GM18951 (cell line): ENCODE data around the gene PTPRN2.

Source experiments
- POLR2A ChIP-seq: IDR thresholded peaks from 4 replicates; pipeline ENCODE4 v1.6.1; 2011; ENCODE audit warnings: mild to moderate bottlenecking; ENCODE audit not compliant: insufficient read length, insufficient read depth; ENCODE audit errors: extremely low read depth
- in situ Hi-C: fragments of 300-500 bp; cut with MboI; formaldehyde crosslinking; loops from one replicate; pipeline ENCODE4 v1.12.0; 2022; ENCODE audit warnings: low sequenced_read_pairs, mixed read lengths, inconsistent platforms; ENCODE audit not compliant: unreplicated experiment

Gene PTPRN2

DNA sequence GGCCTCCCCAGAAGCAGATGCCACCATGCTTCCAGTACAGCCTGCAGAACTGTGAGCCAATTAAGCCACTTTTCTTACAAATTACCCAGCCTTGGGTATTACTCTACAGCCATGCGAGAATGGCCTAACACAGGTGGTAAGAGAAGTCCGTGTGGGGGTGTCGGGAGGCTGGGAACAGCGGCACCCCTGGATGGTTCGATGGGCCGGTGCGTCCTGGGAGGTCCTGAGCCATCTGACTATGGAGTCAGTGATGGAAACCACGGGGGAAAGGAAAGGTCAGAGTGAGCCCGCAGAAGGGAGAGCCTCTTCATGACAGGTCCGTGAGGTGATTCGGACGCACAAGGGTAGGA, 2.5 kb upstream of the PTPRN2 start:
- TF ChIP-seq POLR2A: no peak
- in situ Hi-C loops: no loop called here

- TF ChIP-seq POLR2A: no peak
- in situ Hi-C loops: no loop called here
Observed at GRCh38 chr7:158589653-158590052, 2.0 kb upstream of the PTPRN2 start.

DNA sequence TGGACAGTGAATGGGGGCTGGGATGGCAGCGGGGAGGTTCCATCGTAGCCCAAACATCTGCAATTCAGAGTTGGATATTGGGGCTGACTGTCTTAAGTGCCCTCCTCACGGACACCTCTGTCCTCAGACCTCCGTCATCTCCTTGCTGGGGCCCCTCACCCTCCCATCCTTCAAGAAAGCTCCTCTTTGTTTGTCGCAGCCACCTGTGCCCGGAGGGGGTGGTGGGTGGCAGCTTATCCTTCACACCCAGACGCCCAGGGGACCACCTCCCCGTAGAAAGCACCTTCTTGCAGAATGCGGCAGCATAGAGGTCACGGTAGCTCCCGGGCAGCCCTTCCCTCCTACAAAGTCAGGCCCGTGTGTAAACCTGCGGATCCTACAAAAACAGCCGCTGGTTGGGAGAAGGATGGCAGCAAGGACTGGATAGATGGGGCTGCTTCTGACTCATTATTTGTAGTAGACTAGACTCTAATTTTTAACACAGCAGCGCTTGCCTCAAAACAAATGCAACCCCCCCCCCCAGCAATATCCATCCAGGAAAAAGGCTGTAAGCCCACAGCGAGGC, 1.3 kb upstream of the PTPRN2 start:
- in situ Hi-C loops: no loop called here
- TF ChIP-seq POLR2A: no peak

DNA sequence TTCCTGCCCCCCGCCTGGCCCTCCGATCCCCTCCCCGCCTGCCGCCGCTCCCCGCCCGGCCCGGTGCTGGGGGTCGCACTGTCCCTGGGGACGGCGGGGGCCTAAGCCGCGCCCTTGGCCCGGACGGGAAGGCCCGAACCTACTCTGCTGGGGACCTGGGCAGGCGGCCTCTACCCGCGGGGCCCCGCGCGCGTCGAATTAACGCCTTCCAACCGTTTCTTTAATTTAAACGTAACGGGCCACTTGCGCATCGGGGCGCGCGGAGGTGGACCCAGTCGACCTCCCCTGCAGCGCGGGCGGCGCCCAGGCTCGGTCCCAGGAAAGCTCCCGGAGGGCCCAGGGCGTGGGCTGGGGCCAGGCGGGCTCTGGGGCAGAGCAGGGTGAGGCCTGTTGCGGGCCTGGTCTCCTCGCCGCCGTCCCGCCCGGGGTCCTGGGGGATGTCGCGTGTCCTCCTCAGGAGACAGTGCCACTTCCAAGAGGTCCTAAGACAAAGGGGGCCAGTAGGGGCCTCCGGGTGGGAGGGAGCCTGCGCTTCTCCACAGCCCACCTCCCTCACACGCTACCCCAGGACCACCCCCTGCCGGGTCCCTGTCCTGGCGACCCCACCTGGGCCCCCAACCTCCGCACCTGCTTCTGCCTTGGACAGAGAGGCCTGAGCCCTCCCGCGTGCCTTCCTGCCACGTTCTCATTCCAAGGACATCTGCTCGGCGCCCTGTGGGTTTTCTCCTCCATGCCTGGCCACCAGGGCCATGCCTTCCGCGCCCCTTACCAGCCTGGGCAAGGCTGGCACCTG, 658 bp upstream of the PTPRN2 start:
- no peak for TF ChIP-seq POLR2A

DNA sequence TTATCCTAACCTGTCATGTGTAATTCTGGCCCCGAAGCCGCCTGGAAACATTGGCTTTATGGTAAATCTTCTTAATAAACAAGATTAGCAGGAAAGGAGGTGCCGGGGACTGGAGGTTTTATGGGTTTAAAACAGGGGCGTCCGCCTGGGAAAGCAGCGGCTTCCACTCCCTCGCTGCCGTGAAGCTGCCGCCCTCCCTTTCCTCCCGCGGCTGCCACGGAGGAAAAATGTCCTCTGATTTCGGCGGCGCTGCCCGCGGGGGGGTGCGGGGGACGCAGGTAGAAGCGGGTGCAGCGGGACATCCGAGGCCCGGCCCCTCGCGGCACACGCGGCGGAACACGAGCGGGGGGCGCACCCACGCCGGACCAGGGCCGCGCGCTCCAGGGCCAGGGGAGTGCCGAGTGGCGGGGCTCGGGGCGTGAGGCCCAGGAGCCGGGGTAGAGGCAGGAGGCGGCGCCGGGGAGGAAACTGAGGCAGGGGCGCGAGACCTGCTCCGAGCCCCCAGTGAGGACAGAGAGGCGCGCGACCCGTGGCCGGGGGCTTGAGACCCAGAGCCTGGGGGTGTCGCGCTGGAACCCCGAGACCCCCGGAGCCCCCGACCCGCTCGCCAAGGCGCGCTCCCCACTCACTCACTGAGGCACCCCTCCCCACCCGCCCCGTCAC, 993 bp downstream of the PTPRN2 start:
- no peak for TF ChIP-seq POLR2A
- in situ Hi-C loops: no loop called here

More for the DNA sequence above, 658 bp upstream of the PTPRN2 start:
- in situ Hi-C loops: no loop called here

DNA sequence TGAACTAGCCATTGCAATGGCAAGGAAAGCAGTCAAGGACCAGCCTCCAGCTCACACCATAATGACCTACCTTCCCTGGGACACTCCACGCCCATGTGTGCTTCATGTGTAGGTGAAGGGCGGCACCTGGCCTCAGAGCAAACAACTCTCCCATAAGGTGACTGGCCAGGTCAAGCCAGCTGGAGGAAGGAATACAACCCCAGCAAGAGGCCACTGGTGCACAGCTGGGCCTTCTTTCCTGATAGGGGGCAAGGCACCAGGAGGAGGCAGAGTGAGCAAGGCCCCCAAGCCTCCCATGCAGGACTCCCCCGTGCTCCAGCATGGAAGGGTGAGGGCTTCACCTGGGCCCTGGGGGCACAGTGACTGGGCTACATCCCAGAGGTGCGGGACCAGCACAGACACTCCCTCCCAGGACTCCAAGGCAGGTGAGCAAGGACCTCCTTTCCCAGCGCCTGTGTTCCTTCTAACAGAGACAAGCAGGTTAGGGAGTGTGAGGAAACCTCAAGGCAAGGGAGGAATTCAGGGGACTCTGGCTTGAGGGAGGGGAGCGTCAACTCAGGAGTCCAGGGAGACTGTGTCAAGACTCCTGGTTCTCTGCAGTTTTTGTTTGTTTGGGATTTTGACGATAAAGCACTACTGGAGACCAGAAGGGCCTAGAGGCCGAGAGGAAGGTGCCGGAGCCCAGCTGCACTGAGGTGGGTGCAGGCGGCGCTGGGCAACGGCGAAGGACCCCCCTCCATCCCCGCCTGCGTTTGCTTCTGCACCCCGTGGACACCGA, 1.7 kb downstream of the PTPRN2 start:
- TF ChIP-seq POLR2A: no peak
- in situ Hi-C loops: no loop called here

GRCh38 chr7:158584407-158584806, 3.2 kb downstream of the PTPRN2 start:
- TF ChIP-seq POLR2A: no peak
- in situ Hi-C loops: no loop called here

DNA sequence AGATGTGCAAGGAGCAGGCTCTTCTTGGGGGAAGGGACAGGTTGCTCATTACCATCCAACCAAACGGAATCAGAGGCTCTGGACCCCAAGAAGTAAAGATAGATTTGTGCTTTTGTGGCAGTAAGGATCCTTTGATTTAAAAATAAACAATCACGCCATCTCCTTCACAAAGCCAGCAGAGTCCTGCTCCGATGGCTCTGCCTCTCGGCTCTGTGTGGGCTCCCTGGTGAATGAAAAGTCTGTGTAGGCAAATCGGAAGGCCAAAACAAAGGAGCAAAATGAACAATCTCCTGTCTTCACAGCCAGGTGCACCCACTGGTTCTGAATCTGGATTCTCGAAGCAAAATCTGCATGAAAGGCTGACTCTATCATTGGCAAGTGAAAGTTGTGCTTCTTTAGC, 3.8 kb downstream of the PTPRN2 start:
- in situ Hi-C loops: no loop called here
- TF ChIP-seq POLR2A: no peak

DNA sequence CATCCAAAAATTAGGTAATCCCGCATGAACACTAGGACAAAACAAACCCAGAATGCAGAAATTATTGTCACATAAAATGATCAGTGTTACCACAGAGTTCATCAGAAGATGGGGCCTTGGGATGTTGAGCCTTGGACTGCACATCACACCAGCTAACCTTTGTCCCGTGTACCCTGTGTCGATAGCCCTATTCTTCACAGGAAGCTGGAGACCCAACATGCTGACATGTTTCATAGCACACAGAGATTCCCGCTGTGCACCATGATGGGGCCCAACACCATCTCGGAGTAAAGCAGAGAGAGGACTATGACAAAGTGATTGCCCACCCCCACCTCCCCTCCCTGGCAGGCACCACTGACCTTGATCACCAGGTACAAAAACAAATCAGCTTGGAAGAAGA, 4.5 kb downstream of the PTPRN2 start:
- no peak for TF ChIP-seq POLR2A
- in situ Hi-C loops: no loop called here

DNA sequence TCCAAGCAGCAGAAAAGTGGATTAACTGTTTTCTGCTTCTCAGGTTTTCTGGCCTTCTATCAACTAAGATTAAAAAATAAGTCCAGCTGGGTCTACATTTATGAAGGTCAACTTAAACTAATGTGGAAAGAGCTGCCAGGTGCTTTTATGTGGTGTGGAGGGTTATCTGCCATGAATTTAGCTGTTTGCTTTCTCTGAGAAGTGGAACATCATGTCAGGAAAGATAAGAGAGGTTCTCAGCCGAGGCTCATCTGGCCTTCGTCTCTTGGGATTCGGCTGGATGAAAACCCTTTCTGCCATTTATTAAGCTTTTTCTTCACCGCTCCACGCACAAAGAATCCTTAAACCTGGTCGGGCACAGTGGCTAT, 5.5 kb downstream of the PTPRN2 start:
- in situ Hi-C loops: no loop called here
- TF ChIP-seq POLR2A: no peak

GRCh38 chr7:158581440-158582088, 6.1 kb downstream of the PTPRN2 start:
- no peak for TF ChIP-seq POLR2A
- in situ Hi-C loops: no loop called here

GRCh38 chr7:158579662-158580646, 7.7 kb downstream of the PTPRN2 start:
- in situ Hi-C loops: no loop called here
- TF ChIP-seq POLR2A: no peak

DNA sequence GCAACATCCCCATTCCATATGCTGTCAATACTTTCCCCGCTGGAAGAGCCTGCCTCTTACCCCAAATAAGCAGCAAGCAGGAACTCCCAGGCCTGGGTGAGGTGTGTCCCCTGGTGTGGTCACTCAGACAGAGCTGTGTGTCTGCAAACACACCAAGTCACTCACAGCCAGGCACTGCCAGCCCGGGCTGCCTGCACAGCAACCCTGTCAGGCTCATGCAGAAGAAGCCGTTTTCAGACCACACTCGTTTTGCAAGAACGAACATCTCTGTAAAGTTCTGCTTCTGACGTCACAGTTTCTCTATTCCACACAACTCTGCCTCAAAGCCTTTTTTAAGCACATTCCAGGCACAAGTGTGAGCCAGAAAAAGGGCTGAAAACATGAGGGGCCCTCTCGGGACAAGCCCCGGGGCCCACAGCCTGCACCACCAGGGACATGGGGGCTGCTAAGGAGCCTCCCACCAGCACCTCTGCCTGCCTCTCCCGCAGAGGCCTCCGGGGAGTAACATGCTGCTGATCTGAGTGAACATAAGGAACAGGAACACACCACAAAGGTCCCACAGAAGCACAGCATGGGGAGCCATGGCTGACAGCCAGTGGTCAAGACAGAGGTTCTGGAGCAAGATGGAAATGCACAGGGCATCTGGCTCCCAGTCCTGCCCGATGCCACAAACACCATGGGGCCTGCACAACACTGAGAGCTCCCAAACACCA, 11.4 kb downstream of the PTPRN2 start:
- TF ChIP-seq POLR2A: no peak
- in situ Hi-C loops: no loop called here
